Activated CD4-positive, alpha-beta T cell treated with anti-CD3 and anti-CD28 coated beads, Interleukin-2, amount 50 U/mL, for 48 hours (primary cell): ENCODE results near the gene ADAMTS3.
"Not testable (repeated sequence)": the region's sequence is repeated elsewhere in the genome, so short reads cannot be mapped to it uniquely, and the experiment has no call there.

Experiments used
- DNase-seq, 2 experiments: peaks; one replicate each; pipeline ENCODE4 v3.0.0-alpha.2; 2020

ADAMTS3 gene

DNA sequence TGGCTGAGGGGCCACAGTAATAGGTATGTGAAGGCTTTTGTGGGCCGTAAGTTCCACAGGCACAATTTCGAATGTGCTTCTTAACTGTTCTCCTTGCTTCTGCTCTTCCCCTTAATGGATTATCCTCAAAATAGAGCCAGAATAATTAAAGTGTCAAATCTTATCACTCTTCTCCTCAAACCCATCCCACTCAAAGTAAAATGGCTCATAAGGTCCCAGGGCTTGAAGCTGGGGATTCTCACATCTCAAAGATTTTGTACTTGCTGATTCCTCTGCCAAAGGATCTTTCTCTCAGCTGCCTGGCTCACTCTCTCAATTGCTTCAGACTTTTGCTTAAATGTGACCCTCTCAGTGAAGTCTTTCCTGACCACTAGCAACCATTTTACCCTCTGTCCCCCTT lies 16.6 kb downstream of the ADAMTS3 start:
- no peak for DNase-seq

DNA sequence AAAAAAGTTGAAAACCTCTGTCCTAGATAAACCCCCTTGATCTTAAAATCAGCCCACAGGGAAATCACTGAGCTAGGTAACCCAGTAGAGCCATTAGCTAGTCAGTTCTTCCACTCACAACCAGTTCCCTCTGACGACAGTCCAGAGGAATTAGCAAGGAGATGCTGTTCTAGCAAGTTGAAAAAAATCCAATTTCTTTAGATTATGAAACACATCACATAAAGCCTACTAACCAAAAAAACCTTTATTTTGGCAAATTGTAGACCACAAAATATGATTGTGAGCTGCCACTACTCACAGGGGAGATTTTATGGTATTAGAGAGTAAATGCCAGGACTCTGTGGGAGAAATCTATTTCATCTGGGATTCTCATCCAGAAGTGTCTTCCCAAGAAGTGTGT lies 22.6 kb downstream of the ADAMTS3 start:
- DNase-seq = no peak

DNA sequence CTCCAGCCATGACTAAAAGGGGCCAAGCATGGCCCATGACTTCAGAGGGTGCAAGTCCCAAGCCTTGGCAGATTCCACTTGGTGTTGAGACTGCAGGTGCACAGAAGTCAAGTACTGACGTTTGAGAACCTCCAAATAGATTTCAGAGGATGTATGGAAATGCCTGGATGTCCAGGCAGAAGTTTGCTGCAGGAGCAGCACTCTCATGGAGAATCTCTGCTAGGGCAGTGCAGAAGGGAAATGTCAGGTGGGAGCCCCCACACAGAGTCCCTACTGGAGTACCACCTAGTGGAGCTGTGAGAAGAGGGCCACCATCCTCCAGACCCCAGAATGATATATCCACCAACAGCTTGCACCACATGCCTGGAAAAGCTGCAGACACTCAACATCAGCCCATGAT lies 28.3 kb downstream of the ADAMTS3 start:
- DNase-seq = not testable (repeated sequence)

DNA sequence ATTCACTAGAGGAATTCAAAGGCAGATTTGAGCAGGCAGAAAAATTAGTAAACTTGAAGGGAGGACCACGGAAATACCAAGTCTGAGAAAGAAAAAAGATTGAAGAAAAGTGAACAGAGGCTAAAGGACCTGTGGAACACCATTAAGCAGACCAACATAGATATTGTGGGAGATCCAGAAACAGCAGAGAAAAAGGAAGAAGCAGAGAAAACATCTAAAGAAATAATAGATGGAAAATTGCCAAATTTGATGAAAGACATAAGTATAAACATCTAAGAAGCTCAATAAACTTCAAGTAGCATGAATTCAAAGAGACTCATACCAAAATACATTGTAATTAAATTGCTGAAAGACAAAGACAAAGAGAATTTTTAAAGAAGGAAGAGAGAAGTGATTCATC lies 31.0 kb downstream of the ADAMTS3 start:
- DNase-seq = no peak

DNA sequence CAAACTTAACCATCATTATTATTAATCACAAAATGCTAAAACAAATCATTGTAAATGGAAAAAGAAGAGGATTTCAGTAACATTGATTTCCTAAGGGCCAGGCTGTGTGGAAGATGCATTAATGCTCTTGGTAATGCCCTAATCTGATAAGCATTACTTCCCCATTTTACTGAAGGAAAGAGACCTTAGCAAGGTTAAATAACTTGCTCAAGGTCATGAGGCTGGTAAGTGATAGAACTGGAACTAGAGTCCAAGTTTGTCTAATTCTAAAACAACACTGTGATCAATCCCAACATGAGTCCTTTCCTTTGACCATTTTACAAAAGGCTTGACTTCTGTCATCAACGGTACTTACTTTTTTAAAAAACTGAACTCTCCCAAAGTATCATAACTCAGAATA lies 32.6 kb downstream of the ADAMTS3 start:
- DNase-seq = no peak

DNA sequence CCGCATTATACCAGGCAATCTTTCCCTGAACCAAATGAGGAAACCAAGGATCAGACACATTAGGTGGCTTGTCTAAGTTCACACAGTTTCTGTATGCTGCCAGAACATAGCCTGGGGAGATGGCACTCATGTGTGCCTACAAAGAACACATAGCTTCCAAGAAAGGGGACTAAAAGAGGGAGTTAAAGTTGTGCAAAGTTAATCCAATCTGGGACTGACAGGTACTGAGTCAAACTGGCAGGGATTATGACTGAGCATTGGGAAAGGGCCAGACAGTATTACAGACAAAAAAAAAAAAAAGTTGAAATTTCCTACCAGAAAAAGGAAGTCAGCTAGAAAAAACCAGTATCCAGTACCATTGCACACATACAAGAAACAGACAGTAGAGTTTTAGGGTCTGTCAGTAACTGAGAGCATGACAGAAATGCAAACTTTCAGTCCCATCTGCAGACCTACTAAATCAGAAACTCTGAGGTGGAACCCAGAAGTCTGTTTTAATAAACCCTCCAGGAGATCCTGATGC lies 37.2 kb downstream of the ADAMTS3 start:
- DNase-seq = no peak

DNA sequence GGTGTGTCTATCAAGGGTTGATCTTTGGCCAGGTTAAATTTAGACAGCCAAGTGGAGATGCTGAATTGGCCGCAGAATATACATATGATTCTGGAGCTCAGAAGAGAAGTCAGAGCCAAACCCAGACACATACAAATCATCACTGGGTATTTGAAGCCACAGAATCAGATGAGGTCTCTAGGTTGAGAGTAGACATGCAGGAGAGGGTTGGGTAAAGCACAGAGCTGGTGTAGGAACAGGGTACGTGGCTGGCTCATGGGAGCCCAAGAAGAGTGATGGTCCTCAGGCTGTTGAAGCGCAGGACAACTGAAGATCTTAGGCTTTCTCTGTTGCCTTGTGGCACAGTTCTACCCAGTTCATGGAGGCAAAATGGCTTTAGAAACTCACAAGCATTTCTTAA lies 37.7 kb downstream of the ADAMTS3 start:
- DNase-seq = no peak

DNA sequence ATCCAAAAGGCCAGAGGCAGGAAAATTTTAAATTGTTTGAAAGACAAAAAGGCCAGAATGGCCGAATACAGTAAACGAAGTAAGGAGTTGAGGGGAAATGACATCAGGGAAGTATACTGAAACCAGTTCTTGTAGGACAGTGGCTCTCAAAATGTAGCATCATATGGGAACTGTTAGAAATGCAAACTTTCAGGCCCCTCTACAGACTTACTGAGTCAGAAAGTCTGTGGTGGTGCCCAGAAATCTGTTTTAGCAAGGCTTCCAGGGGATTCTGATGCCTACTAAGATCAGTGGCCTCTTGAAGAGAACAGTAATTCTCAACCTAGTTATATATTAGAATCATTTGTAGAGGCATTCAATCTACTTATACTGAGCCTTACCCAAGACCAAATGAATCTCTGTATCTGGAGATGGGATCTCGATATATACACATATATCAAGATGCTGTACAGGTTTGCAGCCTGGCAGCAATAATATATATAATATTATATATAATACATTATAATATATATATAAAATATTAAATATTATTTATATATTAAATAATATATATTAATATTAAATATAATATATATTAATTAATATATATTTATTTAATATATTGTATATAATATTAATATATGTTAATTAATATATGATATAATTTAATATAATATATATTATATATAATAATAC lies 39.7 kb downstream of the ADAMTS3 start:
- no peak for DNase-seq

DNA sequence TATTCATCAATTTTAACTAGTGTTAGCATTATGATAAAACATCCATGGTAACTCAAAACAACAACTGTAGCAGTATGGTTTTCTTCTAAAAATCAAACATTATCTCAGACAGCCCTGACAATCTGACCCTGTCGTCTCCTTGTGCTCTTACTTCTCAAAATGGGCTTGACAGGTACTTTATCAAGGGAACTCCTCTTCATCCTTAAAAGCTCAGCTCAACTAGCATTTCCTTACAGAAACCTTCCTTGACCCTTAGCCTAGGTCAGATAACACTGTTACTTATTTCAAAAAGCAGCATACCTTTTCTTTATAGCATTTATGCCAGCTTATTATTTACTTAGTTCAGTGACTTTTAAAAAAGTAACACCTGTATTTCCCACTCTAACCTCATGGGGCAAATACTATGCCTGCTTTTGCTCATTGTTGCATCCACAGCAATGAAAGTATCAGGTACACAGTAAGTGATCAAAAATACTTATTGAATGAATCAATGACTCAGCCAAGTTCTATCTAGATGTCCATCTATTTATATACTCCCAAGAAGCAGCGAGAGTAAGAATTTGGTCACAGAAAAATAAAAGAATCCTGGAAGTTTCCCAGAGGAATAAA lies 41.9 kb downstream of the ADAMTS3 start:
- DNase-seq = no peak

DNA sequence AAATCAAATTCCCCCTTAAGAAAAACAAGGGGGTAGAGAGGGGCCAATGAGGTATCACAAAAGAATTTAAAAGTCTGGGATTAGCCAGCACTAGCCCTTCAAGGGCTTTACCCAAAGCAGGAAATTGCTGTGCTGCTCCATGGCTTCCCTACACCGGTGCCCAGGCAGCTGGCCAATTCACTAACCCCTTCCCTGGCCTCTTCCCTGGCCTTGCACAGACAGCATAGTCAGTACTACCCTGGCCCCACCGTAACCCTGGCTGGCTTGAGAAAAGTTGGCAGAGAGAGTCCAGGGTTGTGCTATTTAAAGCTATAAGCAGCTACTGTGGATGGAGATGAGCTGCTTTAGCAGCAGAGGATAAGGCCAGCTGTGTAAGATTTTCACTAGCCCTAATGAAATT lies 43.1 kb downstream of the ADAMTS3 start:
- DNase-seq = no peak

DNA sequence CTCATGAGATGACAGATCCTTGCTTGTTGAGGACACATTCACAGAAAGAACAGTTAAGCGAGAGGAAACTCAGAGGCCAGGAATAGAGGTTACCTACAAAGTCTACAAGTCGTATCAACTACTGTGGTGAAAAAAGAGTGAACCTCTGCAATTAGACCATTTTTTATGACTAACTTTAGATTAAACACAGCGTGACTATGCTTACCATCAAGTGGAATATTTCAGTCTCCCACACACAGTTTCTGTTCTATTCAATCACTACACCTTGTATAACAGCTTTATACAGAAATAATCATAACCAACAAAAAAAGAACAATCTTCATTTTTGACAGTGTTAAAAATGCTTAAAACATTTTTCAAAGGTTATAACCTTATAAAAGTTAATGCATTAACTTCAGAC lies 46.6 kb downstream of the ADAMTS3 start:
- no peak for DNase-seq

DNA sequence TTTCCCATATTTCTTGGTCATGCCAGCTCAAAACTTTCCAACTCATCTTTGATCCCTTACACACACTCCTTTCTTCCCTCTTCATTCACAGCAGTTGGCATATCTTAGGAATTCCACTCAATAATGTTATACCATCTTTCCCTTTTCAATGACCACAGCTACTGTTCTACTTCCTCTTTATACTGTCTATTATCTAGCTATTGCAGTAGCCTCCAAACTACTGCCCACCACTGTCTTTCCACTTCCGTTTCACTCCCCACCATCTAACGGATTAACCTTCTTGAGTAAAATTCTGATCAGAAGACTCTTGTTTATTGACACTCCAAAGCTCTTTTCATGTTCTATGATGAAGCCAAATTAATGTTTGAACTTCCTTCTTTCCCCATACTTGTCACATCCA lies 55.8 kb downstream of the ADAMTS3 start:
- no peak for DNase-seq

DNA sequence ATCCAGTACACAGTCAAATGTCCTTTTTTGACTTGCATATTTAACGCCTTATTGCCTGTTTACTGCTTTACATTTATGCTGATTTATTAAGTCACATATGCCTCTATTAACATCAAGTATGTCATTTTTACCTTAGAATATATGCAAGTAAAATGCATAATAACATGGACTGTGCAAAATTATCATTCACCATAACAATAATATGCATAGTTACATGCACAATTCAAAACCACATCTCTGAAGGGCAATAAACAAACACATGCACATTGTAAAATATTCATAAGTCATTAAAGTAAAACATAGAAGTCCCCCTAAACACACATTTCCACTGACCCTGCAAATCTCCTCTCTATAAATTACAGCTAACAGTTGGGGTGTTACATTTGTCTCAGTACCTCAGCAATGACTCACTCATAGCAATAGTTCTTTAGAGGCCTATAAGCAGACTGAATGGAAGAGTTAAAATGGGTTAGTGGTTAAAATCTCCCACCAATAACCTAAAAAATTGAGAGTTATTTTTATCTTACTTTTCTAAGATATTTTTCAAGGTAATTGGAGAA lies 61.1 kb downstream of the ADAMTS3 start:
- DNase-seq = no peak

DNA sequence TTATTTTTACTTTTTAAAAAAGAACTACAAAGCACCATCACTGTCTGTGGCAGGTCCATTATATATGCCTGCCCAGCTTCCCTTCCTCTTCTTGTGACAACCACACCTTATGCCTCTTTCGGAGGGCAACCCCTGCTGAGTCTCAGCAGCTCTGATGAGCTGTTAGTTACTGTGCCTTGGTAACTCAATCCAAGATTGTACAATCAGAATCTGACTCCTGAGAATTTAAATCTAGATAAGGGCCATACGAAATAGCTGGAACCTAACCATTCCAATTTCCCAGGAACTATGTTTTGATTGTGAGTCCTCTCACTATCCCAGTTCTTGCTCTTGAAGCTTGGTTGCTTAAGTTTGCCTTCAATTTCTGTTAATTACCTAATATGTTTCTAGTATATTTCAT lies 61.9 kb downstream of the ADAMTS3 start:
- no peak for DNase-seq

DNA sequence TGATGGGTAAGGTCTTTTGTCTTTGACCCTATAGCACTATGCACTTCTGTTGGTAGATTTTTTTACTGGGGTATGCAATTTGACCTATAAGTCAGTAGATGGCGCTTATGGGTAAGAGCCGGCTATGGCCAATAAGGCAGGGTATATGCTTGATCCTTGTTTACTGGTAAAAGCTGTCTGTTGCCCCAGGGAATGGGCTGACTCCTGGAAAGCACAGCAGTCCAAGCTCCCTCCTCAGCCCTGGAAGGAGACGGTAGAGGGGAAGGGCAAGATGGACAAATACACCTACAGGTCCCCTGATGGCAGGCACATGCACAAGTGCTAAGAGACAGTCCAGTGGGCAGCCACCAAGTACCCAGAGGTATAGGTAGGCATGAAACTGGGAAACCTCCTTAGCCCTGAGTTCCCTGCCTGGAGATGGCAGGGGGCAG lies 63.7 kb downstream of the ADAMTS3 start:
- no peak for DNase-seq

DNA sequence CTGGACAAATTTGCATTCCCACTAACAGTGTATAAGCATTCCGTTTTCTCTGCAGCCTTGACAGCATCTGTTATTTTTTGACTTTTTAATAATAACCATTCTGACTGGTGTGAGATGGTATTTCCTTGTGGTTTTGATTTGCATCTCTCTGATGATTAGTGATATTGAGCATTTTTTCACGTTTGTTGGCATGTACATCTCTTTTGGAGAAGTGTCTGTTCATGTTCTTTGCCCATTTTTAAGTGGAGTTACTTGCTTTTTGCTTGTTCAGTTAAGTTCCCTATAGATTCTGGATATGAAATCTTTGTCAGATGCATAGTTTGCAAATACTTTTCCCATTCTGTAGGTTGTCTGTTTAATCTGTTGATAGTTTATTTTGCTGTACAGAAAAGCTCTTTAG lies 68.8 kb downstream of the ADAMTS3 start:
- no peak for DNase-seq

DNA sequence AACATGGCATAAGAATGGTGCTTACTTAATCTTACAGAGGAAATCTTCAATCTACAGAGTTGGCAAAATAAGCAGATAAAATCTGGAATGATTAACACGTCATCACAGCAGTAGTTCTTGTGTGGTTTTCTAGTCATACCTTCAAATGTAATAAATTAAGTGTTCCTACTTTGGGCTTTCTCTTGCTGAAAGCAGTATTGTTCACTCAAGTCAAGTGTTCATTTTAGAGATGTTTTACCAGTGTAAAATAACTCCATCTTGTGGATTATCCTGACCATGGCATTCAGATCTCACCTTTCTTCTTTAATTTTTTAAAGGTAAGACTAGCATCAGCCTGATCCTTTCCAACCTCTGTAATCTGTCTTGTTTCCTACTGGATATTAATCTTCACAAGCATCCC lies 72.9 kb downstream of the ADAMTS3 start:
- no peak for DNase-seq

DNA sequence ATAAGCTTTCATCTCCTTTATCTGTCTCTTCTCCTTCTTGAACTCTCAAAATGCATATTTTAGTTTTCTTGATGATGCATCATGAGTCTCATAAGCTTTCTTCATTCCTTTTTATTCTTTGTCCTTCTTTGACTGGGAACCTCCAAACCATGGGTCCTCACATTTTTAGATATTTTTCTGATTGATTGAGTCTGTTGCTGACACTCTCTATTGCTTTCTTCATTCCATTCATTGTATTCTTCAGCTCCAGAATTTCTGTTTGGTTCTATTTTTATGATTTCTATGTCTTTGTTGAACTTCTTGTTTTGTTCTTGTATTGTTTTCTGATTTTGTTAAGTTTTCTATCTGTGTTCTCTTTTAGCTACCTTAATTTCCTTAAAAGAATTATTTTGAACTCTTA lies 74.9 kb downstream of the ADAMTS3 start:
- no peak for DNase-seq

DNA sequence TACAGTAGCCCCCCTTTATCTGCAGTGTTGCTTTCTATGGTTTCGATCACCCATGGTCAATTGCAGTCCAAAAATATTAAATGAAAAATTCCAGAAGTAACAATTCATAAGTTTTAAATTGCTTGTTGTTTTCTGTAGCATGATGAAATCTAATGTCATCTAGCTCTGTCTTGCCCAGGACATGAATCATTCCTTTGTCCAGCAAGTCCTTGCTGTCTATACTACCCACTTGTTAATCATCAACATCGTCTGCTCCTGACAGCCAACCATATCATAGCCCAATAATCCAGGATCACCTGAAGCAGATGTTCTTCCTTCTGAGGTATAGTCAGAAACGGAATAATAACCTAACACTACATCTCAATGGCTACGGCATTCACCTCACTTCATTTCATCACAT lies 79.8 kb downstream of the ADAMTS3 start:
- DNase-seq = no peak

DNA sequence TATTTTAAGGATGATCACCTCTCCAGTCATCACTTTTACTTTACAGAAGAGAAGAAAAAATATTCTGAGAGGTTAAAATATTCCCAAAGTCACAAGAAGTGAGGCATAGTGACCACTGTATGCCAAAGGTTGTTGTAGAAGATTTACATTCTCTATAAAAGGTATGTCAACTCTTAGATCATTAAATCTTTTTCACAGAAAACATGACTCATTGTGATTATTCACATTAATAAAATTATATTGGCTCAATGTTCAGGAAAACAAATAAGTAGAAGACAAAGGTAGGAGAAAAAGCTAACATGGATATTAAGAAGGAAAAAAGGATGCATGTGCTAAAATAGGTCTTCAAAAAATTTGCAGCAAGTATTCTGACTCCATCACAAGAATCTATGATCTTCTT lies 82.0 kb downstream of the ADAMTS3 start:
- DNase-seq = no peak

DNA sequence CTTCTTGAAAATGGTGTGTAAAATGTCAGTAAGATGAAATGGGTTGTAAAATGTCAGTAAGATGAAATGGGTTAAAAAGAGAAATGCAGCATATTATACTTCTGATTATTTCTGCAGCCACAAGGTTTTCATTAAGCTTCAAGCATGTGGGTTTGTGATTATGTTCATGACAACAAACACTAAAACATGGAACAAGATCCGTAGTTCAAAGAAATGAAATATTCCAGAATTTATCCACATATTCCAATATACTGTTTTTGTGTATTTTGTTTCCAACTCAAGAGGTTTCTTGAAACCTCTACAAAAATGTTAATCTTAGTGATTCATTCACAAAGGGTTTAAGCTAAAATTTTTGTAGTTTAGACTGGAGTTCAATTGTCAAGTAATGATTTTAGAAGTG lies 84.0 kb downstream of the ADAMTS3 start:
- no peak for DNase-seq

DNA sequence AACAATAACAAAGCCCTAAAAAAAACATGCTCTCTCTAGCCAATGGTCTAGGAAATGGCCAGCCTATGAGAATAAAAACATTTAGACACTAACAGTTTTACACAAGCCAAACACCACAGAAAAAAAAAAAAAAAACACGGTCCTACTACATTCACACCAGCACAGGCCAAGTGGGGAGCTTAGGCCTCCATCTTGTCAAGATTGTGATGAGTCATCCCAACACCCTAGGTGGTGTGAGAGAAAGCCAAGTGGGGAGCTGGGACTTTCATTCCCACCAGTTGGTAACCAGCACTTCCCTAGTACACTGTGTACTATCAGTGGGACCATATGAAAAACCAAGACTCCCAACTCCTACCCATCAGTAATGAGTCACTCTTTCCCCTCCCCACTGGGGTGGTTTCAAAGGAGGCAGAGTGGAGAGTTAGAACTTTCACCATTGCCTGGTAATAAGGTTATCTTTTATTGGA lies 95.6 kb downstream of the ADAMTS3 start:
- DNase-seq = no peak

DNA sequence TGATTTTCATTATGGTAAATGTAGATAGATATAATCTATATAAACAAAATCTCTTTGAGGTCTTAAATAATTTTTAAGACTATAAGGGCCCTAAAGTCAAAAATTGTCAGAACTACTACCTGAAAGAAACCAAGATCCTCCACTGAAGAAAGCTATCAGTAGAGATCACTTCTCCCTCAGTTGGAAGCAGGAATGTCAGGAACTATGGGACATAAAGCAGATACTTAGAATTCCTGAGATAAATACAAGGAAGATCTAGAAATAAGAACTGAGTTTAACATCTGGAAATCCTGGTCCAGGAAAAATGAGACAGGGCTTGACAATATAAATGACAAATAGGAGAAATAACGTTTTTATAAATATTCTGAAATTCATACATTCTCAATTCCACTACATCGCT lies 97.2 kb downstream of the ADAMTS3 start:
- DNase-seq = no peak

DNA sequence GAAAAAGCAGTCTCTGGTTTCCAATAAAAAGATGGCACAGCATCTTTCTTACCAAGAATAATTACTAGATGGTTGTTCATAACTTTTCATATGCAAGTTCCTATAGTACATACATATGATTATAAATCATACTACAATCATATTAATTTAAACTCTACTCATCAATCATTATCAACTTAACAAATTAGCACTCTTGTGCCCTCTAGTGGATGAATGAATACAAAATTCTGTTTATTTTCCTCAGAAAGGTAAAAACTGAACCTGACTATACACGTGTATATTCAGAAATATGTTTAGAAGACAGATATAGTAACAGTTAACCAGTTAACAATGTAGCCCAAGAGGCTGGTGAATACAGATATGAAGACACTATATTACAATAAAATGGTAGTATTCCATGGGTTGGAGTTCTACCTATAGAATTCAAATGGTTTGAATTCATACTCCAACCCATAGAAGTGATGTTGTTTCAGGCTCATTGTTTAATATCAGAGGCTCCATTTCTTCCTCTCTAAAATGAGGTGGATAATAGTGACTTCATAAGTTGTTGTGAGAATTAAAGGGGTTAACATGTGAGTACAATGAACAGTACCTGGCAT lies 100.0 kb downstream of the ADAMTS3 start:
- DNase-seq = no peak
